Measurements from ENCODE around the gene OXCT2.

Gene OXCT2

GRCh38 chr1:39754906-39755504 lies 16.1 kb downstream of the OXCT2 start:
- no peaks in the 10 kb centered on the region for H3K9me3 ChIP-seq (ENCODE audit: control insufficient read depth, low read length)
- H3K27me3 ChIP-seq (ENCODE audit: control insufficient read depth, insufficient read depth, low read length, poor library complexity, severe bottlenecking): no peaks in the 10 kb centered on the region
- H3K4me3 ChIP-seq (ENCODE audit: insufficient read depth, low read depth, low read length): no peak overlapping the region
- WGBS, 2 experiments: 89 to 96% methylated on average over 2 of the region's 2 CpGs
- H3K27ac ChIP-seq (ENCODE audit: insufficient read depth, low read depth, low read length, poor library complexity, severe bottlenecking): no peak overlapping the region
- peaks cover 44% of the 10 kb centered on the region for H3K36me3 ChIP-seq (ENCODE audit: control insufficient read depth, insufficient read depth, low read length)
- no peaks in the 10 kb centered on the region for H3K4me1 ChIP-seq (ENCODE audit: control insufficient read depth, insufficient read depth, low read length)

GRCh38 chr1:39754026-39754570 lies 17.1 kb downstream of the OXCT2 start:
- no peaks in the 10 kb centered on the region for H3K4me1 ChIP-seq (ENCODE audit: control insufficient read depth, insufficient read depth, low read length)
- H3K4me3 ChIP-seq (ENCODE audit: insufficient read depth, low read depth, low read length): no peak overlapping the region
- H3K36me3 ChIP-seq (ENCODE audit: control insufficient read depth, insufficient read depth, low read length): peaks cover 53% of the 10 kb centered on the region
- WGBS, 2 experiments: 97 to 100% methylated on average over 2 of the region's 2 CpGs
- H3K27me3 ChIP-seq (ENCODE audit: control insufficient read depth, insufficient read depth, low read length, poor library complexity, severe bottlenecking): no peaks in the 10 kb centered on the region
- H3K27ac ChIP-seq (ENCODE audit: insufficient read depth, low read depth, low read length, poor library complexity, severe bottlenecking): no peak overlapping the region
- H3K9me3 ChIP-seq (ENCODE audit: control insufficient read depth, low read length): no peaks in the 10 kb centered on the region

- H3K36me3 ChIP-seq (ENCODE audit: control insufficient read depth, insufficient read depth, low read length): peaks cover 58% of the 10 kb centered on the region
Observed at GRCh38 chr1:39753132-39754025, 17.8 kb downstream of the OXCT2 start.

GRCh38 chr1:39752703-39753102 lies 18.4 kb downstream of the OXCT2 start:
- no peaks in the 10 kb centered on the region for H3K27me3 ChIP-seq (ENCODE audit: control insufficient read depth, insufficient read depth, low read length, poor library complexity, severe bottlenecking)
- H3K36me3 ChIP-seq (ENCODE audit: control insufficient read depth, insufficient read depth, low read length): peaks cover 58% of the 10 kb centered on the region
- no peak overlapping the region for H3K27ac ChIP-seq (ENCODE audit: insufficient read depth, low read depth, low read length, poor library complexity, severe bottlenecking)
- H3K4me3 ChIP-seq (ENCODE audit: insufficient read depth, low read depth, low read length): no peak overlapping the region
- no peaks in the 10 kb centered on the region for H3K4me1 ChIP-seq (ENCODE audit: control insufficient read depth, insufficient read depth, low read length)
- WGBS, 2 experiments: 95% methylated on average over 6 of the region's 6 CpGs
- H3K9me3 ChIP-seq (ENCODE audit: control insufficient read depth, low read length): no peaks in the 10 kb centered on the region

More at GRCh38 chr1:39753132-39754025, 17.8 kb downstream of the OXCT2 start:
- H3K27ac ChIP-seq (ENCODE audit: insufficient read depth, low read depth, low read length, poor library complexity, severe bottlenecking): no peak overlapping the region
- WGBS, 2 experiments: 95 to 96% methylated on average over 16 of the region's 16 CpGs
- H3K9me3 ChIP-seq (ENCODE audit: control insufficient read depth, low read length): no peaks in the 10 kb centered on the region
- no peak overlapping the region for H3K4me3 ChIP-seq (ENCODE audit: insufficient read depth, low read depth, low read length)
- no peaks in the 10 kb centered on the region for H3K4me1 ChIP-seq (ENCODE audit: control insufficient read depth, insufficient read depth, low read length)
- no peaks in the 10 kb centered on the region for H3K27me3 ChIP-seq (ENCODE audit: control insufficient read depth, insufficient read depth, low read length, poor library complexity, severe bottlenecking)

GRCh38 chr1:39751595-39751994 lies 19.6 kb downstream of the OXCT2 start:
- Histone ChIP-seq H3K36me3 (ENCODE audit: control insufficient read depth, insufficient read depth, low read length) (peaks cover 62% of the 10 kb centered on the region), H3K27ac (ENCODE audit: insufficient read depth, low read depth, low read length, poor library complexity, severe bottlenecking) (no peak overlapping the region), H3K4me3 (ENCODE audit: insufficient read depth, low read depth, low read length) (no peak overlapping the region), H3K9me3 (ENCODE audit: control insufficient read depth, low read length) (no peaks in the 10 kb centered on the region), H3K4me1 (ENCODE audit: control insufficient read depth, insufficient read depth, low read length) (no peaks in the 10 kb centered on the region), H3K27me3 (ENCODE audit: control insufficient read depth, insufficient read depth, low read length, poor library complexity, severe bottlenecking) (no peaks in the 10 kb centered on the region)
- 94 to 97% methylated on average over 7 of the region's 7 CpGs for WGBS, 2 experiments

GRCh38 chr1:39745016-39745670 lies 26.0 kb downstream of the OXCT2 start:
- H3K27me3 ChIP-seq (ENCODE audit: control insufficient read depth, insufficient read depth, low read length, poor library complexity, severe bottlenecking): no peaks in the 10 kb centered on the region
- H3K27ac ChIP-seq (ENCODE audit: insufficient read depth, low read depth, low read length, poor library complexity, severe bottlenecking): no peak overlapping the region
- 95 to 97% methylated on average over 16 of the region's 16 CpGs for WGBS, 2 experiments
- no peaks in the 10 kb centered on the region for H3K4me1 ChIP-seq (ENCODE audit: control insufficient read depth, insufficient read depth, low read length)
- peaks cover 50% of the 10 kb centered on the region for H3K36me3 ChIP-seq (ENCODE audit: control insufficient read depth, insufficient read depth, low read length)
- H3K4me3 ChIP-seq (ENCODE audit: insufficient read depth, low read depth, low read length): no peak overlapping the region
- no peaks in the 10 kb centered on the region for H3K9me3 ChIP-seq (ENCODE audit: control insufficient read depth, low read length)

- H3K36me3 ChIP-seq (ENCODE audit: control insufficient read depth, insufficient read depth, low read length): peaks cover 10% of the 10 kb centered on the region
- WGBS, 2 experiments: 1 to 2% methylated on average over 52 of the region's 52 CpGs
- no peak within 1 kb of the TSS for H3K27ac ChIP-seq (ENCODE audit: insufficient read depth, low read depth, low read length, poor library complexity, severe bottlenecking)
- peaks cover 3% of the 10 kb centered on the region for H3K4me1 ChIP-seq (ENCODE audit: control insufficient read depth, insufficient read depth, low read length)
- H3K9me3 ChIP-seq (ENCODE audit: control insufficient read depth, low read length): no peaks in the 10 kb centered on the region
- peak within 1 kb of the TSS; percentile 84 for H3K4me3 ChIP-seq (ENCODE audit: insufficient read depth, low read depth, low read length)
- H3K27me3 ChIP-seq (ENCODE audit: control insufficient read depth, insufficient read depth, low read length, poor library complexity, severe bottlenecking): peaks cover 43% of the 10 kb centered on the region
Observed at GRCh38 chr1:39738622-39739366, 32.4 kb downstream of the OXCT2 start, which contains the start of gene PPIE. Gene PPIE (plus strand): TSS chr1:39738882. CDS start chr1:39738901, 19 bp downstream.

- Histone ChIP-seq H3K36me3 (ENCODE audit: control insufficient read depth, insufficient read depth, low read length) (peaks cover 5% of the 10 kb centered on the region), H3K27me3 (ENCODE audit: control insufficient read depth, insufficient read depth, low read length, poor library complexity, severe bottlenecking) (peaks cover 54% of the 10 kb centered on the region), H3K4me3 (ENCODE audit: insufficient read depth, low read depth, low read length) (no peak overlapping the region), H3K4me1 (ENCODE audit: control insufficient read depth, insufficient read depth, low read length) (peaks cover 3% of the 10 kb centered on the region), H3K27ac (ENCODE audit: insufficient read depth, low read depth, low read length, poor library complexity, severe bottlenecking) (no peak overlapping the region), H3K9me3 (ENCODE audit: control insufficient read depth, low read length) (no peaks in the 10 kb centered on the region)
- WGBS, 2 experiments: 89 to 95% methylated on average over 9 of the region's 9 CpGs
Observed at GRCh38 chr1:39737546-39738169, 33.5 kb downstream of the OXCT2 start.

- Histone ChIP-seq H3K9me3 (ENCODE audit: control insufficient read depth, low read length) (no peaks in the 10 kb centered on the region), H3K27me3 (ENCODE audit: control insufficient read depth, insufficient read depth, low read length, poor library complexity, severe bottlenecking) (peaks cover 73% of the 10 kb centered on the region), H3K4me1 (ENCODE audit: control insufficient read depth, insufficient read depth, low read length) (peaks cover 3% of the 10 kb centered on the region), H3K36me3 (ENCODE audit: control insufficient read depth, insufficient read depth, low read length) (no peaks in the 10 kb centered on the region), H3K27ac (ENCODE audit: insufficient read depth, low read depth, low read length, poor library complexity, severe bottlenecking) (no peak overlapping the region), H3K4me3 (ENCODE audit: insufficient read depth, low read depth, low read length) (no peak overlapping the region)
- 59 to 80% methylated on average over 3 of the region's 3 CpGs for WGBS, 2 experiments
Observed at GRCh38 chr1:39735731-39736130, 35.4 kb downstream of the OXCT2 start.

All from ectodermal cell (in vitro differentiated cells).